ENCODE results near the gene NEU4. TPM values are rescaled to one million over a fixed set of nuclear protein-coding genes. Genes with fewer than 3 reads are reported as not detected.

Gene NEU4
- total RNA-seq, 1 donor from 2014 or later: 0.42 TPM

DNA sequence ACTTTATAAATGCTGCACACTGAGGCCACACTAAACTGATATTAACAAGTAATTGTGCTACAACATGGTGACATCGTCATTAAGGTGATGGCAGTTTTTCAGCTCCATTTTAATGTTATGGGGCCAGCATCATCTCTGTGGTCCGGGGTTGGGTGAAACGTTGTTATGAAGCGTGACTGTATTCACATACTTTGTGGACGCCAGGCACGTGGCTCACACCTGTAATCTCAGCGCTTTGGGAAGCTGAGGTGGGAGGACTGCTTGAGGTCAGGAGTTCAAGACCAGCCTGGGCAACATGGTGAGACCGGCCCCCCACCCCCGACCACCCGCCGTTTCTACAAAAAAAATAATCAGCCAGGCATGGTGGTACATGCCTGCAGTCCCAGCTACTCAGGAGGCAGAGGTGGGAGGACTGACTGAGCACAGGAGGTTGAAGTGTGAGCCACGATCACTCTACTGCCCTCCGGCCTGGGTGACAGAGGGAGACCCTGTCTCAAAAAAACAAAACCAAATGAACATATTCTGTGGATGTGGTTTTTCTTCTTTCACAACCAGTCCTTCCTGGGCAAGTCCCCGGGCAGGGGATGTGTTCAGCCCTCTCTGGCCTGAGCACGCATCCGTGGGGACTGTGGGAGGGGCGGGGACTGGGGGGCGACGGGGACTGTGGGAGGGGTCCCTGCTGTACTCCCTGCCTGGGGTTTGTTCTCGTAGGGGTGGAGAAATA is 45.3 kb upstream of the NEU4 start:
- no peaks in the 10 kb centered on the region for H3K27me3 Mint-ChIP-seq (ENCODE audit: low read depth)
- peaks cover 3% of the 10 kb centered on the region for H3K9me3 Mint-ChIP-seq (ENCODE audit: low read depth)
- H3K27ac Mint-ChIP-seq (ENCODE audit: unreplicated experiment): no peak overlapping the region
- H3K36me3 Mint-ChIP-seq (ENCODE audit: low read depth): peaks cover 17% of the 10 kb centered on the region
- H3K4me3 Mint-ChIP-seq (ENCODE audit: unreplicated experiment): no peak overlapping the region
- TF ChIP-seq, protein P1, sequence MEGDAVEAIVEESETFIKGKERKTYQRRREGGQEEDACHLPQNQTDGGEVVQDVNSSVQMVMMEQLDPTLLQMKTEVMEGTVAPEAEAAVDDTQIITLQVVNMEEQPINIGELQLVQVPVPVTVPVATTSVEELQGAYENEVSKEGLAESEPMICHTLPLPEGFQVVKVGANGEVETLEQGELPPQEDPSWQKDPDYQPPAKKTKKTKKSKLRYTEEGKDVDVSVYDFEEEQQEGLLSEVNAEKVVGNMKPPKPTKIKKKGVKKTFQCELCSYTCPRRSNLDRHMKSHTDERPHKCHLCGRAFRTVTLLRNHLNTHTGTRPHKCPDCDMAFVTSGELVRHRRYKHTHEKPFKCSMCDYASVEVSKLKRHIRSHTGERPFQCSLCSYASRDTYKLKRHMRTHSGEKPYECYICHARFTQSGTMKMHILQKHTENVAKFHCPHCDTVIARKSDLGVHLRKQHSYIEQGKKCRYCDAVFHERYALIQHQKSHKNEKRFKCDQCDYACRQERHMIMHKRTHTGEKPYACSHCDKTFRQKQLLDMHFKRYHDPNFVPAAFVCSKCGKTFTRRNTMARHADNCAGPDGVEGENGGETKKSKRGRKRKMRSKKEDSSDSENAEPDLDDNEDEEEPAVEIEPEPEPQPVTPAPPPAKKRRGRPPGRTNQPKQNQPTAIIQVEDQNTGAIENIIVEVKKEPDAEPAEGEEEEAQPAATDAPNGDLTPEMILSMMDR (IDR thresholded peaks at IDR 0.05): no peak
- H3K4me1 Mint-ChIP-seq (ENCODE audit: low read depth): peaks cover 3% of the 10 kb centered on the region
- DNase-seq (ENCODE audit: low spot score): no peak

DNA sequence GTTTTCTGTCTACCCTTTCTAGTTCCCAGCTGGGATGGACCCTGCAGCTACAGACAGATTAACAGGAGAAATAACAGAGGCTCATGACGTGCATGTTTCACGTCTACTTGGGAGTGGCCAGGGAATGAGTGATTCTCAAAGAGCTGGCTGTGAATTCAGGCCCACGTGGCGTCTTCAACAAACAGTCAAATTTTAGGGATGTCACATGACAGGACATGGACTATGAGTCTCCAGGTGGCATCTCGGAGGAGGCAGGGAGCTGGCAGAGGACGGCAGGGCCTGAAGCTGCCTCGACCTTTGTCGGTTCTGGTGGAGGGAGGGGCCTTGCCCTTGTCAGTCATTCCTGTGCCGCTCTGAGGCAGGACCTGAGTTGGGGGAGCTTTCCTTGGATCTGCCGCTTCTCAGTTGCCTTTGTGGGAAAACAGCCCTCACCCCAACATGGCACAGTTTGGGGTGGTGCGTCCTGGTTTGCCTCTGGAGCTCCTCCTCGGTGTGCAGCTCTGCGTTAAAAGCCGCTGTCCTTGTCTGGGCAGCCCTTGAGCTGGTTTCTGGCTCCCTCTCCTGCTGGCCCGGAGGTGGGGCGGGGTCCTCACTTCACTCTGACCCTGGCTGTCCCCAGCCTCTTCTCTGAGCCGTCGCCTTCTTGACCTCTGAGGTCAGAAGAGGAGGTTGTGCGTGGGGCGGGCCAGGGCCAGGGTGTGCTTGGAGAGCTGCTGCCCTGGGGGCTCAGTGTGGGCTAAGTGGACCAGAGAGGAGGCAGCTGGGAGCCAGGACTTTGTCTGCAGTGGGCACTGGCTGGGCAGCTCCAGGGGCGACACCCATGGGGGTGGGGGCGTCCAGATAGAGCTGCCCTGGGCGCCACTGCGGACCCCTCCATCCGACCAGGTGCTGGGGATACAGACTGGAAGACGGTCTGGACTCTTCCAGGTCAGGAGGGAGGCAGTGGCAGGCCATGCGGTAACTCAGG is 44.4 kb upstream of the NEU4 start:
- DNase-seq (ENCODE audit: low spot score): peak; percentile 86
- no peak overlapping the region for H3K27ac Mint-ChIP-seq (ENCODE audit: unreplicated experiment)
- H3K9me3 Mint-ChIP-seq (ENCODE audit: low read depth): peaks cover 3% of the 10 kb centered on the region
- peaks cover 13% of the 10 kb centered on the region for H3K36me3 Mint-ChIP-seq (ENCODE audit: low read depth)
- peaks cover 3% of the 10 kb centered on the region for H3K4me1 Mint-ChIP-seq (ENCODE audit: low read depth)
- H3K27me3 Mint-ChIP-seq (ENCODE audit: low read depth): no peaks in the 10 kb centered on the region
- no peak overlapping the region for H3K4me3 Mint-ChIP-seq (ENCODE audit: unreplicated experiment)
- TF ChIP-seq, protein P1 (IDR thresholded peaks at IDR 0.05): no peak

DNA sequence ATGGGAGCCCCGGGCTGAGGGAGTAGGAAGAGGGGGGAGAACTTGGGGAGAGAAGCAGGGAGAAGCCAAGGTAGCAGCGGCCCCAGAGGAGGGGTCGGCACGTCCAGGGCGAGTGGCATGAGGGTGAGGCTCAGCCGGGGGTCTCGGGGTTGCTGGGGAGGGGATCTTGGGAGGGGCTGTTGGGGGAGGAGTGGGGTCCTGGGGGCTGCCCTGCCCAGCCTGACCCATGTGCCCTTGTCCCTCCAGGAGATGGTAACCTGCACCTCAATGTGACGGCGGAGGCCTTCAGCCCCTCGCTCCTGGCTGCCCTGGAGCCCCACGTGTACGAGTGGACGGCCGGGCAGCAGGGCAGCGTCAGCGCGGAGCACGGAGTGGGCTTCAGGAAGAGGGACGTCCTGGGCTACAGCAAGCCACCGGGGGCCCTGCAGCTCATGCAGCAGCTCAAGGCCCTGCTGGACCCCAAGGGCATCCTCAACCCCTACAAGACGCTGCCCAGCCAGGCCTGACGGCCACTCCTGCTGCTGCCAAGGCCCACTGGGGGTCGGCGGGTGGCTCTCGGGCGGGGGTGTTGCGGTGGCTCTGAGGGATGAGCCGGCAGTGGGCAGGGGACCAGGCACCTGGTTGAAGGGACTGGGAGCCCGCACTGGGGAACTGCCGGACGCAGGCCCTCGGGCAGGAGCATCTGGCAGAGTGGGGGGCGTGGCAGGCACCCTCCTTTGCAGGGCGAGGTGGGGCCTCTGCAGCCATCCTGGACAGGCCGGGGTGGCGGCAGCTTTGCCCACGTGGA is 41.3 kb upstream of the NEU4 start:
- Mint-ChIP-seq H3K9me3 (ENCODE audit: low read depth) (no peaks in the 10 kb centered on the region), H3K36me3 (ENCODE audit: low read depth) (peaks cover under 1% of the 10 kb centered on the region), H3K27me3 (ENCODE audit: low read depth) (no peaks in the 10 kb centered on the region), H3K4me3 (ENCODE audit: unreplicated experiment) (no peak overlapping the region), H3K27ac (ENCODE audit: unreplicated experiment) (no peak overlapping the region), H3K4me1 (ENCODE audit: low read depth) (no peaks in the 10 kb centered on the region)
- peak; percentile 92 for DNase-seq (ENCODE audit: low spot score)
- TF ChIP-seq, protein P1 (IDR thresholded peaks at IDR 0.05): no peak

DNA sequence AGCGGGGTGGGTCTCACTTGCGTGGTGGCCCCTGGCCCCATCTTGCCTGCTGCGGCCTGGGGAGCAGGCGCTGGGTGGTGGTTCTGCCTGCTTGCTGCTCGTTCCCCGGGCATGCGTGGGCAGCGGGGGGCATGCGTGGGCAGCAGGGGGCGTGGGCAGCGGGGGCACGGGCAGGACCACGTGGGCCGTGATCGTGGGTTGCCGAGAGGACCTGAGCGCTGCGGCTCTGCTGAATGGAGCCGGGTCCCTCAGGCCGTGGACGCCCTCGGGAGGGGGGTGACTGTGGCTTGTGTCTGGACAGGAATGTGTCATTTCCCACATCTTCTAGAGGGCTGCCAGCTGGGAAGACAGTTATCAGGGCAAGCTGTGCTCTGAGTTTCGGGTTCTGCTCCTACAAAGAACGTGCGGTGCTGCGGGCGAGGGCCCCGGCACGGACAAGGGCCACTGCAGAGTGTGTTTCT is 40.7 kb upstream of the NEU4 start:
- Mint-ChIP-seq H3K36me3 (ENCODE audit: low read depth) (no peaks in the 10 kb centered on the region), H3K4me1 (ENCODE audit: low read depth) (no peaks in the 10 kb centered on the region), H3K4me3 (ENCODE audit: unreplicated experiment) (no peak overlapping the region), H3K9me3 (ENCODE audit: low read depth) (no peaks in the 10 kb centered on the region), H3K27me3 (ENCODE audit: low read depth) (no peaks in the 10 kb centered on the region), H3K27ac (ENCODE audit: unreplicated experiment) (no peak overlapping the region)
- TF ChIP-seq, protein P1 (IDR thresholded peaks at IDR 0.05): no peak
- DNase-seq (ENCODE audit: low spot score): peak; percentile 90
